GM19240 (cell line): ENCODE measurements around the gene FGD6.
"Not testable (repeated sequence)": the region's sequence is repeated elsewhere in the genome, so short reads cannot be mapped to it uniquely, and the experiment has no call there.

Experiments
- DNase-seq: peaks from one replicate; pipeline ENCODE4 v3.0.0; 2011; ENCODE audit warnings: low spot score; ENCODE audit not compliant: insufficient read length

The FGD6 gene

GRCh38 chr12:95179011-95179410 lies 38.3 kb downstream of the FGD6 start:
- no peak for DNase-seq

- DNase-seq: no peak
Measured at GRCh38 chr12:95178136-95178535, 39.1 kb downstream of the FGD6 start.

GRCh38 chr12:95177201-95177768 lies 40.0 kb downstream of the FGD6 start:
- no peak for DNase-seq

GRCh38 chr12:95173392-95174251 lies 43.6 kb downstream of the FGD6 start:
- DNase-seq: no peak

- no peak for DNase-seq
Measured at GRCh38 chr12:95169368-95169767, 47.9 kb downstream of the FGD6 start.

GRCh38 chr12:95168746-95169145 lies 48.5 kb downstream of the FGD6 start:
- no peak for DNase-seq

GRCh38 chr12:95164656-95165055 lies 52.6 kb downstream of the FGD6 start:
- DNase-seq: no peak

- DNase-seq: no peak
Measured at GRCh38 chr12:95158919-95159318, 58.3 kb downstream of the FGD6 start.

- no peak for DNase-seq
Measured at GRCh38 chr12:95151821-95152220, 65.4 kb downstream of the FGD6 start.

GRCh38 chr12:95151406-95151805 lies 65.9 kb downstream of the FGD6 start:
- no peak for DNase-seq

- no peak for DNase-seq
Measured at GRCh38 chr12:95150501-95150900, 66.8 kb downstream of the FGD6 start.

- no peak for DNase-seq
Measured at GRCh38 chr12:95147866-95148265, 69.4 kb downstream of the FGD6 start.

- DNase-seq: no peak
Measured at GRCh38 chr12:95146769-95147168, 70.5 kb downstream of the FGD6 start.

- DNase-seq: no peak
Measured at GRCh38 chr12:95143621-95144205, 73.6 kb downstream of the FGD6 start.

- no peak for DNase-seq
Measured at GRCh38 chr12:95142431-95143151, 74.7 kb downstream of the FGD6 start.

GRCh38 chr12:95141310-95141709 lies 76.0 kb downstream of the FGD6 start:
- no peak for DNase-seq

- DNase-seq: not testable (repeated sequence)
Measured at GRCh38 chr12:95138031-95138430, 79.2 kb downstream of the FGD6 start.

- no peak for DNase-seq
Measured at GRCh38 chr12:95136598-95136997, 80.7 kb downstream of the FGD6 start.

GRCh38 chr12:95134085-95134484 lies 83.2 kb downstream of the FGD6 start:
- DNase-seq: no peak

- DNase-seq: no peak
Measured at GRCh38 chr12:95131589-95132340, 85.5 kb downstream of the FGD6 start.

- DNase-seq: no peak
Measured at GRCh38 chr12:95130096-95130495, 87.2 kb downstream of the FGD6 start.
